C1 segment of cervical spinal cord (tissue), 14 donors: ENCODE measurements around the gene IFNLR1.

ENCODE experiments used
- DNase-seq, 14 donors: peaks; one replicate each; lab custom pipeline; 2025; lab: John Stamatoyannopoulos, UW

Gene IFNLR1

DNA sequence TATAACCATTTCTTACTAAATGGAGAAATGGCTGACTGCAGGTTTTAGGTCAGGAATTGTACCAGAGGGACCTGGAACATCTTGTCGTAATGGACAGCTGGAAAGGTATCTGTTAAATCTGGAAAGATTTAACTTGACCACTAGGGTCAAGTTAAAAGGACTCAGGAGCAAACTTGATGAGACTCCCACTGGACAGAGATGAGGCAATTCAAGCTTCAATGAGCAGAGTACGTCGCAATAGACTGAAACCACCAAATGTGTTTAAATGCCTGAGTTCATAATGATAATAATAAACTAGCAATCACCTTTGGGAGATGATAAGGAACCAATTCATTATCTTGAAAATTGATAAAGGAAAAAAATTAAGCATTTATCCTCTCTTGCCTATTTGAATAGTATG is 8.7 kb downstream of the IFNLR1 start:
- DNase-seq, result no peak

DNA sequence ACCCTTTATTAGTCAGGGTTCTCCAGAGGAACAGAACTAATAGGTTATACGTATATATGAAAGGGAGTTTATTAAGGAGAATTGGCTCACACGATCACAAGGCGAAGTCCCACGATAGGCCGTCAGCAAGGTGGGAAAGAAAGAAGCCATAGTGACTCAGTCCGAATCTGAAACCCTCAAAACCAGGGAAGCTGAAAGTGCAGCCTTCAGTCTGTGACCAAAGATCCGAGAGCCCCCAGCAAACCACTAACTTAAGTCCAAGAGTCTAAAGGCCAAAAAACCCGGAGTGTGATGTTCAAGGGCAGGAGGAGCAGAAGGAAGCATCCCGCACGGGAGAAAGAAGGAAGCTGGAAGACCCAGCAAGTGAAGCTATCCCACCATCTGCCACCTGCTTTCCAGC is 9.9 kb downstream of the IFNLR1 start:
- DNase-seq, result peak in 1 of 14 donors; percentile 10

DNA sequence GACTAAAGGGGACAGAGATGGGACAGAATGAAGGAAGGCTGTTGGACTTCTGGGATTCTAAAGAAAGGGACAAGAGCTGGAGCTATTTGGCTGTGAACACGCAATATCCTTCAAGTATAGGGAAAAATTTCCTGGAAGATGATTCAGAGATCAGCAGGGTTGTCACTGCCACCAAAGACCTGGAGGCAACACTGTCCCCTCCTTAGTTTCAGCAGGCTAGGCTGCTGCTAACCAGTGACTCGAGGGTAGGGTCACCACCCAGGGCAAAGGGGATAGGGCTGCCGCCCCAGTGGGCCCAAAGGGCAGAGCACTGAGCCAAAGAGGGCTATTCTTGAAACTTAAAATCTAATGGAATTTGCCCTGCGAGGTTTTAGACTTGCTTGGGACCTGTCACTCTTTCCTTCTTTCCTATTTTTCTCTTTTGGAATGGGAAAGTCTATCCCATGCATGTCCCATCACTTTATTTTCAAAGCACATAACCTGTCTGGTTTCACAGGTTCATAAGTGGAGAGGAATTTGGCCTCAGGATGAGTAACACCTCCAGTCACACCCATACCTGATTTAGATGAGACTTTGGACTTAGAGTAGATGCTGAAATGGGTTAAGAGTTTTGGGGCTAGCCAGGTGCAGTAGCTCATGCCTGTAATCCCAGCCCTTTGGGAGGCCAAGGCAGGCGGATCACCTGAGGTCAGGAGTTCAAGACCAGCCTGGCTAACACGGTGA is 11.9 kb downstream of the IFNLR1 start:
- DNase-seq, result no peak

DNA sequence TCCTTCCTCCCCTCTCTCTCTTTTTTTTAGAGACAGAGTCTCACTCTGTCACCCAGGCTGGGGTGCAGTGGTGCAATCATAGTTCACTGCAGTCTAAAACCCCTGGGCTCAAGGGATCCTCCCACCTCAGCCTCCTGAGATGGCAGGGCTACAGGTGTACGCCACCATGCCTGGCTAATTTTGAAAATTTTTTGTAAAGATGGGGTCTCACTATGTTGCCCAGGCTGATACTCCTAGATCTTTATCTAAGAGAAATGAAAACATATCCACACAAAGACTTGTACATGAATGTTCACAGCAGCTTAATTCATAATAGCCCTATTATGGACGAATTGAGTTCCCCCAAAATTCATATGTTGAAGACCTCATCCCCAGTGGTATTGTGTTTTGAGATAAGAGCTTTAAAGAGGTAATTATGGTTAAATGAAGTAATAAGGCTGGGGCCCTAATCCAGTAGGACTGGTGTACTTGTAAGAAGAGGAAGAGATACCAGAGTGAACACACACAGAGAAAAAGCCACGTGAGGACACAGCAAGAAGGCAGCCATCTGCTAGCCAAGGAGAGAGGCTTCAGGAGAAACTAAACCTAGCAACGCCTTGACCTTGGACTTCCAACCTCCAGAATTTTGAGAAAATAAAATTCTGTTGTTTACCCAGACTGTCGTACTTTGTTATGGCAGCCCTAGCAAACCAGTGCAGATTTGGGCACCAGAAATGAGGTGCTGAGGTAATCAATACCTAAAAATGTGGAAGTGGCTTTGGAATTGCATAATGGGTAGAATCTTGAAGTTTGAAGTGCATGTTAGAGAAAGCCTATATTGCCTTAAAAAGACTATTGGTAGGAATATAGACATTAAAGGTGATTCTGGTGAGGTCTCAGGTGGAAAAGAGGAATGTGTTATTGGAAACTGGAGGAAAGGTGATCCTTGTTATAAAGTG is 13.2 kb downstream of the IFNLR1 start:
- DNase-seq, result no peak

DNA sequence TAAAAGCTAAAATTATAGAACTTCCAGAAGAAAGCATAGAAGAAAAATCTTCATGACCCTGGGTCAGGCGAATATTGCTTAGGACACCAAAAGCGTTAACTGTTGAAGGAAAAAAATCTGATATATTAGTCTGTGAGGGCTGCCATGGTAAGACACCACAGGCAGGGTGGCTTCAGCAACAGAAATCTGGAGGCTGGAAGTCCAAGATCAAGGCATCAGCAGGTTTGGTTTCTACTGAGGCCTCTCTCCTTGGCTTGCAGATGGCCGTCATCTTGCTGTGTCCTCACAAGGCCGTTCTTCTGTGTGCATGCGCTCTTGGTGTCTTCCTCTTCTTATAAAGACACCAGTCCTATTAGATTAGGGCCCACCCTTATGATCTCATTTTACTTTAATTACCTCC is 14.5 kb downstream of the IFNLR1 start:
- no peak for DNase-seq

DNA sequence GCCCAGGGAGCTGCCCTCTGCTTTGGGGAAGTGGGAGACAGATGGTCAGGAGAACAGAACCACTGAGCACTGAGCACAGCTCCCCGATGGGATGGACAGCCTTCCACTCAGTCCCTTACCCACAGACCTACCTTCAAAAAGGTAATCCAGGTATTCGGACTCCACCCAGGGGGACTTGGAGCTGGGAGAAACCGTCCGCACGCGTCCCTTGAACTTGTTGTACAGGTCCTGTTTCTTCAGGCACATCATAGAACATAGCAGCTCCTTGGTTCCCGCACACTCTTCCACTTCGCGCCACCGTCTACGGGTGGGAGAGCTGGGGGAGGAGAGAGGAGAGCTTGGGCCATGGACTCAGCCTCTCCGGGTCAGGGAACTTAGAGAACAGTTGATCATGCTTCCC is 17.8 kb downstream of the IFNLR1 start:
- no peak for DNase-seq

DNA sequence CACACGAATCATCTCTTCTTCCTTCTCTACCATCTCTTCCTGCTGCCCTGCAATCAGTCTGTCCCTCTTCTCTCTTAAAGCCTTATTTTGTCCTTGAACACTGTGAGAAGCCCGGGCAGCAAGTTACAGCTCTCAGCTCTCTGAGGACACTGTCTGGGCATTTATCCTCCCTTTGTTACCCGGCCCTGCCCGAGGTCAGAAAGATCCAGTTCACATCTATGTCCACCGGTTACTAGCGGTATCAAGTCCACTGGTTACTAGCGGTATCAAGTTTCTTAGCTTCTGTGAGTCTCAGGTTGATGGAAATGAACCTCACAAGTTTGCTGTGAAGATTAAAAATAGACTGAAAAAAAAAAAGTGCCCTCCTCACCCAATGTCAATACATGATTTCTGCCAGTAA is 18.8 kb downstream of the IFNLR1 start:
- no peak for DNase-seq

DNA sequence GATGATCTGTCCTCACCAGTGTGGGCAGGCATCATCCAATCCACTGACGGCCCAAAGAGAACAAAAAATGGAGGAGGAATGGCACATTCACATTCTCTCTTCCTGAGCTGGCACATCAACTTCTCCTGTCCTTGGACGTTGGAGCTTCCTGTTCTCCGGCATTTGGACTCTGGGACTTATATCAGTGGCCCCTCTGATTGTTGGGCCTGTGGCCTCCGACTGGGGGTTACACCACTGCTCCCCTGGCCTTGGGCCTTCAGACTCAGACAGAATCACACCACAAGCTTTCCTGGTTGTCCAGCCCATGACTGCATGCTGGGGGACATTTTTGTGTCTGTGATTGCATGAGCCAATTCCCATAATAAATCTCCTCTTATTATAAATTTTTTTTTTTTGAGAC is 20.1 kb downstream of the IFNLR1 start:
- DNase-seq, result no peak

DNA sequence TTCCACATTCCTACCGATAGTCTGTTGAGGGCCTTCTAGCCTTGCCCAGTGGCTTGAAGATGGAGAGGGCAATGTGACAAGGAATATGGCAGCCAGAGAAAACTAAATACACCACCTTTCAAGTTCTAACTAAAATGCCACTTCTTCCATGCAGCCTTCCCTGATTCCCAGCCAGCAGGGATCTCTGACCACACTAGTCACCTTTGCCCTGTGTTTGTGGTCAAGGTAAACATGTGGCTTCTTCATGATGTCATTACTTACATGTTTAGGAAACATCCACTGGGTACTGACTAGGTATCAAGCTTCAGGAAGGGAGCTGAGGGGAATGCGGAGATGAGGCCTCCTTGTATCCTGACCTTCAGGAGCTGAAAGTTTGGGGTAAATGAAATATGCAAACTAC is 21.6 kb downstream of the IFNLR1 start:
- DNase-seq, result no peak

DNA sequence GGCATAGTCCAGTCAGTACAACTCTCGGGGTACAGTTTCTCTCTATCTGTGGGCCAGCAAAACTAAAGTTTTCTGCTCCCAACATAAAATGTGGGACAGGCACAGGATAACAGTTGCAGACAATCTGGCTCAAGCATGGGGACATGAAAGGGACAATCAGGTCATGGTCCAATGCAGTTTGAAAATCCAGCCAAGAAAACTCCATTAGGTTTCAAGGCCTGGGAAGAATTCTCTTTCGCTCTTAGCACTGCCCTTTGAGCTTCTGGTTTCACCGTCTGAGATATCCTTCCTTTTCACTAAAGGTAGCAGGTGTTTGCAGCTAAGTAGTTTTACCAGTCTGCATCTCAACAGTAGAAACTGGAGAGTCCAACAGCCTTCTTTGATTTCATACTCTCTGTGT is 23.1 kb downstream of the IFNLR1 start:
- no peak for DNase-seq

DNA sequence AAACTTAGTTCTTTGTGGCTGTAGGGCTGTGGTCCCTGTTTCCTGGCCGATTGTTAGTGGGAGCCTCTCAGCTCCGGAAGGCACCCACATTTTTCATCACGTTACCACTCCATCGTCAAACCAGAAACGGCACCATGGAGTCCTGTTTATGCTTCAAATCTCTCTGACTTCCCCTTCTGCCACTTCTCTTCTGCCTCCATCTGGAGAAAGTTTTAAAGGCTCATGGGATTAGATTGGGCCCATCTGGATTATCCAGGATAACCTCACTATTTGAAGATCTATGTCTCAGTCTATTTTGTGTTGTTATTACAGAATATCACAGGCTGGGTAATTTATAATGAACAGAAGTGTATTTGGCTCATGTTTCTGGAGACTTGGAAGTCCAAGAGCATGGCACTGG is 24.9 kb downstream of the IFNLR1 start:
- DNase-seq, result no peak

DNA sequence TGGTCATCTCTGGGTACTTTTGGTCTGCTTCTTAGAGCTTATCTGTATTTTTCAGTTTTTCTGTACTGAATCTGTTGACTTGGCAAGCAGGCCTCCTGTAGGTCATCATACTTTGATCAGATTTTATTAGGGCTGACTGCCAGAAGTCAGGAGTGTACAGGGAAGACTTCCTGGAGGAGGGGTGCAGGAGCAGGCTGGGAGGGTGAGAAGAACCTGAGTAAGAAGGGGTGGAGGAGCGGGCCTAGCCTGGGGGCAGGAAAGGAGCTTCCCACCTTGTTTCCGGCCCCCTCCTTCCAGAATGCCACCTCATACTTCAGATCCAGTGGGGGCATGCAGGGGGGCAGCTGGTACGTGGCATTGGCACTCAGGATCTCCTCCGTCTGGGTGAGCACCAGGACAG is 25.8 kb downstream of the IFNLR1 start:
- no peak for DNase-seq

DNA sequence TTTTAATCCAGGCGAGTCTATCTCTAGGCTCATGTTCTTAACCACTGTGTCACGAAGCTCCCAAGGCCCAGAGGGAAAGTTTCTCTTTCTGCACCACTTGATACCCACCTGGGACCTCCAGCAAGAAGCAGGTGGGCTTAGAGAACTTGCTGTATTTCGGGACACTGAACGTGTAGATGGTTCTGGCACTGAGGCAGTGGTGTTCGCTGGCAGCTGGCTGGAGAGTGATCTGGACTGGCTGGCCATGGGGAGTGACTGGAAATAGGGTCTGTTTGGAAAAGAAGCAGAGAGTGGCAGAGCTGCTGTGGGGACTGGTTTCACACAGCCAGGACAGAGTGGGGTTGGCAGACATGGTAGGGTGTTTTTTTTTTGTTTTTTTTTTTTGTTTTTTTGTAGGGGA is 27.7 kb downstream of the IFNLR1 start:
- DNase-seq, result no peak

DNA sequence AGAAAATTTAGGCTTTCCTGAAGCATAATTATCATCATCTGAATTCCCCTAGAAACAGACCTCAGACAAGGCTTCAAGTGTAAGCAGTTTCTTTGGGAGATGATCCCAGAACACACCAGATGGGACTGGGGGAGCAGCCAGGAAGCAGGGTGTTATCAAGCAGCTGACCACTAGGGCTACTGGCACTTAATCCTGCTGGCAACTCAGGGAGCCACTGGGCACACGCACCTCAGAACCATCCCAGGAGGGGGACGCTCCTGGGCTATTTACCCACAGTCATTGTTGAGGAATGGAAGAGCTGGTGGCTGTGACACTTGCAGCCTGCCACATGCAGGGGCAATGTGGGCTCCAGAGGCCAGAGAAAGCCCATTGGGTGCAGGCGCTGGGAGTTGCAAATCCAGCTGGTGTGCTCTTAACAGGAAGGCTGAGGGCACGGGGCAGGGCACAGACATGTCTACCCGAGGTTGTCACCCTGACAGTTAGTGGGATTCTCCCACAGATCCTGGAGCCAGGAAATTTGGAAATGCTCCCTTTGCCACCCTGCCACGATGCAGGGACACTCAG is 29.1 kb downstream of the IFNLR1 start:
- DNase-seq, result peak in 2 of 14 donors; percentile 10 to 97

DNA sequence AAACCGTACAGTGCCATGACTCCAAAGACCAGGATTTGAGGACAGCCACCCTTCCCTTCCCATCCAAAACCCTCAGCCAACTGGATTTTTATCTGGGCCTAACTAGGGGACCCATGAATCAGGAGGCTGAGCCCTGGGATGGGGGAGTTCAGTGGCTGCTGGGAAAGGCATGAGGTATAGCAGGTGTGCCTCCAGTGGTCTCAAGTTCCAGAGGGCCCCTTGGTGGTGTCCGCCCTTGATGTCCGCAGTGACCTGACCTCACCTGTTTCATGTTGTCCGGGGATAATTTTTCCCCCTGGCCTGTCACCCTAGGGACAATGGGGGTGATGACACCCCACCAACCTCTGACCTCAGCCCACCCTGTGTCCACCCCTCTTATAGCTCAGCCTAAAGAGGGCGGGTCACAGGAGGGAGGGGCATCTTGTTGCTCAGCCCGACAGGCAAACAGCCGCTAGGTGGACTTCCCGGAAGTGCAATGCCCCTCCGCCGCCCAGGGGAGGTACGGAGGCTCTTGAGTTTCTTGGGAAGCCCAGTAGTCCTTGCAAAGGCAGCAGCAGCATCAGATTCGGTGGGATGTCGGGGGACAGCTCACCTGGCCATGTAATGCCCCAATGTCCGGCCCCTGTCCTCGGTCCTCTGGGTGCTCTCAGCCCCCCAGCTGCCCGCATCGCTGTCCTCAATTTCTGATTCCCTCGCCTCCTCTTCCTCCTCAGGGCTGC is 30.4 kb downstream of the IFNLR1 start:
- DNase-seq, result no peak

DNA sequence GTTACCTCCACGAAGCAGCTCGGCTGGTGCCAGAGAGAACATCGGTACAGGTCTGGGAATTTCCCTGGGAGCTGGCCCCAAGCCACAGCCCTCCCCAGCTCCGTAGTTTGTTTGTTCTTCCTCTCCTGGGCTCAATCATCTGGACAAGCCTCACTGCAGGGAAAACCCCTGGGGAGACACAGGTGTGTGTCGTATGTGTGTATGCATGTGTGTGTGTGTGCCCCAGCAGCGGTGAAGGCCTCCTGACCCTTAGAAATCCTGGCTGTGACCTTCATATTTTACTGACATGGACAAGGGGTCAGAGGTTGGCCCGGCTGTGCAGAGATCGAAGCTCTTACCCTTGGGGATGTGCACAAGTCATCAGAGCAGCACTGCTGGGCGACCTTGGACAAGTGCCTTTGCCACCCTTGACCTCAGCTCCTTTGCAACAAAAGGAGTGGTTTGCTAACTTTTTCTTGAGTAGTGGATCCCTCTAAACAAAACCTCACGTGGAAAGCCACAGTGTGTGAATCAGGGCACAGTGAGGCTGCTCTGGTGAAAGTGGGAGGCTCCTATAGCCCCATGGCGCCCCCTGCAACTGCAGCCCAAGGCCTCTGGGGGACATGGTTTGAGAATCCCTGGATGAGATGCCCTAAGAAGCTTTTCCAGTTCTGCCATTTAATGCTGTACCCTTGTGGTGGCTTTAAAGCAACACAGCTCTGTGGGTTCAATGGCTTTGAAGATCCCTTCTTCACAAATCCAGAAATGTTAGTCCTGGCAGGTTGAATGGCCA is 31.9 kb downstream of the IFNLR1 start:
- DNase-seq, result no peak

DNA sequence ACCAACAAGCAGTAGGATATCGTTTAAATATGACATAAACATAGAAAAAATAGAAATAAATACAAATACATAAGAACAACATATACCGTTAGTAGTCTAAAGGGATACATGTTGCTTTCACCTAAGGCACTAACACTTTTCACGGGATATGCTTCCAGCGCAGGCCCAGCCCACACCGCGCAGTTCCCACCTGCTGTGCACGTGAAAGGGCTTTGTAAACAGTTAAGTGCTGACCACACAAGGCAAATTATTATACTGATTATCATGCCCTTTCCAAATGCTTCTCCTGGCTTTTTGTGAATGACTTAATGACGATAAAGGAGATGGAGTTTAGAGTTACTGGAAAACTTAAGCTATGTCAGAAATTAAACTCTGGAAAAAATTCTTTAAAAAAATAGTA is 32.9 kb downstream of the IFNLR1 start:
- DNase-seq, result no peak

DNA sequence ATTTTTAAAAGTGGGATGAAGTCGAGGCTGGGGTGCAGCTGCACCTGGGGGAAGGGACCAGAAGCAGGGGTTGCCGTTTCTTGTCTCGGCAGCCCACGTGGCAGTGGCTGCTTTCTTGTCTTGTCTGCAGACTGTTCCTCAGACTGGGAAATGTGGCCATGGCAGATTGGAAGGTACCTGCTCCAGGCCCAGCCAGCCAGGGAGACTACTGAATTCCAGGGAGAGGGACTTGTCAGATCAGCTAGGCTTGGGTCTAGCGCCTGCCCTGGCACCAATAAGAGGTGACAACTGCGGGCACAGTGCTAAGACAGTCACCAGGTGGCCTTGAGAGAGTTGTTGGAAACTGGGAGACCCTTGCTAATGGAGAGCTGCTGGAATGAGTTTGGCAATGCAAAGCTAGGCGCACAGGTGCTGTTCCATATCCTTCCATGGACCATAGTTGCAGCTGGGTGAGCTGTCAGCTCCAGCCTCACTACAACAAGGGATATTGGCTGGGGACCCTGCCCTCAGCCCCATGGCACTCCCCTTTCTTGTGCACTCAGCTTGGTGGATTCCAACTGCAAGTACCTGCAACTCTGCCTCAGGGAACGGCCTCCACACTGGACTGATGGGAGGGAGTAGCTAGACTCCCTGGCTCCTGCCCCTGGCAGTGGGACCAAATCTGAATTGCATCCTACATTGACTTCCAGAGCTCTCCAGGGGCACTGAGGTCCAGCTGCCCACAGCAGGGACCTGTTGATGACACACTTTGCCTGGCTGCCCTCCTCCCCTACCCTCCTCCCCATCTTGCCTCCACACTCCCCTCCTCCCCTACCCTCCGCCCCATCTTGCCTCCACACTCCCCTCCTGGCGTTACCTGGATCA is 34.2 kb downstream of the IFNLR1 start:
- DNase-seq, result no peak

DNA sequence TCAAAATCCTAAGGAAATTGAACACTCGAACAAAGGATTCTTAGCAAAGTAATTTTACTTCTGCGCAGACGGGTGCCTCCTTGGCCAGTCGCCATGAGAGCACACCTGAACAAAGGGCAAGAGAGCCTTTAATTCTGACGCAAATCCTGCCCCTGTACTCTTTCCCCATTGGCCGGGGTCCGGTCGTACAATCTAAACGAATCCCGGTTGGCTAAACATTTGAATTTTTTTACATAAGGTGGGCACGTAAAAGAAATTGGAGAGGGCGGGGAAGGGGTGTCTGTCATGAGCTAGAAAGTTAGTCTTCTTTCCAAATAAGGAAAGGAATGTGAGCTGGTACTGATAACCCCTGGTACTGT is 35.9 kb downstream of the IFNLR1 start:
- no peak for DNase-seq
